KOPT-K1 (cell line): Measurements from ENCODE around the gene LACRT.
"Not testable (repeated sequence)": the region's sequence is repeated elsewhere in the genome, so short reads cannot be mapped to it uniquely, and the experiment has no call there.

Experiments used
- H3K27ac ChIP-seq: fragments of 200-600 bp; sonication (generic); 2 replicates; pipeline ENCODE4 v1.5.1; 2016; ENCODE audit warnings: antibody characterized with exemption, mild to moderate bottlenecking, low read depth, low read length; ENCODE audit not compliant: poor library complexity, severe bottlenecking
- H3K36me3 ChIP-seq: fragments of 200-600 bp; sonication (generic); 2 replicates; pipeline ENCODE4 v1.5.1; 2017; ENCODE audit warnings: antibody characterized with exemption, mild to moderate bottlenecking, low read length, moderate library complexity; ENCODE audit not compliant: insufficient read depth
- H3K9me3 ChIP-seq: fragments of 200-600 bp; sonication (generic); 2 replicates; pipeline ENCODE4 v1.5.1; 2017; ENCODE audit warnings: antibody characterized with exemption, low read length, mild to moderate bottlenecking; ENCODE audit not compliant: insufficient read depth, poor library complexity, severe bottlenecking

The LACRT gene

GRCh38 chr12:54634795-54635194 lies at the start of gene LACRT:
Gene LACRT (minus strand): TSS chr12:54634895. CDS start chr12:54634841, 54 bp downstream.
- Histone ChIP-seq H3K36me3 (no peaks in the 10 kb centered on the region), H3K9me3 (peaks cover 3% of the 10 kb centered on the region), H3K27ac (no peak within 1 kb of the TSS)

- Histone ChIP-seq H3K27ac (no peak overlapping the region), H3K36me3 (no peaks in the 10 kb centered on the region), H3K9me3 (peaks cover 4% of the 10 kb centered on the region)
Observed at GRCh38 chr12:54683398-54683797, 48.7 kb upstream of the LACRT start.

GRCh38 chr12:54682674-54683073 lies 48.0 kb upstream of the LACRT start:
- Histone ChIP-seq H3K36me3 (no peaks in the 10 kb centered on the region), H3K9me3 (peaks cover 4% of the 10 kb centered on the region), H3K27ac (no peak overlapping the region)

GRCh38 chr12:54680374-54680773 lies 45.7 kb upstream of the LACRT start:
- Histone ChIP-seq H3K9me3 (no peaks in the 10 kb centered on the region), H3K27ac (no peak overlapping the region), H3K36me3 (no peaks in the 10 kb centered on the region)

GRCh38 chr12:54678131-54678530 lies 43.4 kb upstream of the LACRT start:
- no peaks in the 10 kb centered on the region for H3K36me3 ChIP-seq
- no peaks in the 10 kb centered on the region for H3K9me3 ChIP-seq
- H3K27ac ChIP-seq: no peak overlapping the region

- Histone ChIP-seq H3K36me3 (no peaks in the 10 kb centered on the region), H3K9me3 (no peaks in the 10 kb centered on the region), H3K27ac (no peak overlapping the region)
Observed at GRCh38 chr12:54667945-54668344, 33.2 kb upstream of the LACRT start.

- Histone ChIP-seq H3K9me3 (no peaks in the 10 kb centered on the region), H3K36me3 (no peaks in the 10 kb centered on the region), H3K27ac (no peak overlapping the region)
Observed at GRCh38 chr12:54666008-54666407, 31.3 kb upstream of the LACRT start.

- not testable (repeated sequence) for H3K36me3 ChIP-seq, H3K9me3 ChIP-seq, H3K27ac ChIP-seq
Observed at GRCh38 chr12:54665022-54665635, 30.4 kb upstream of the LACRT start.

GRCh38 chr12:54663603-54664002 lies 28.9 kb upstream of the LACRT start:
- H3K36me3 ChIP-seq: no peaks in the 10 kb centered on the region
- H3K9me3 ChIP-seq: no peaks in the 10 kb centered on the region
- H3K27ac ChIP-seq: no peak overlapping the region

GRCh38 chr12:54662026-54662425 lies 27.3 kb upstream of the LACRT start:
- H3K36me3 ChIP-seq: no peaks in the 10 kb centered on the region
- no peak overlapping the region for H3K27ac ChIP-seq
- H3K9me3 ChIP-seq: no peaks in the 10 kb centered on the region

GRCh38 chr12:54661048-54661447 lies 26.4 kb upstream of the LACRT start:
- H3K36me3 ChIP-seq: no peaks in the 10 kb centered on the region
- H3K27ac ChIP-seq: no peak overlapping the region
- H3K9me3 ChIP-seq: no peaks in the 10 kb centered on the region

- Histone ChIP-seq H3K9me3 (no peaks in the 10 kb centered on the region), H3K36me3 (no peaks in the 10 kb centered on the region), H3K27ac (no peak overlapping the region)
Observed at GRCh38 chr12:54660320-54660962, 25.7 kb upstream of the LACRT start.

- H3K27ac ChIP-seq: no peak overlapping the region
- H3K9me3 ChIP-seq: no peaks in the 10 kb centered on the region
- H3K36me3 ChIP-seq: no peaks in the 10 kb centered on the region
Observed at GRCh38 chr12:54658306-54659264, 23.9 kb upstream of the LACRT start.

GRCh38 chr12:54657105-54657607 lies 22.5 kb upstream of the LACRT start:
- H3K27ac ChIP-seq: no peak overlapping the region
- no peaks in the 10 kb centered on the region for H3K36me3 ChIP-seq
- no peaks in the 10 kb centered on the region for H3K9me3 ChIP-seq

- no peaks in the 10 kb centered on the region for H3K9me3 ChIP-seq
- H3K27ac ChIP-seq: no peak overlapping the region
- H3K36me3 ChIP-seq: no peaks in the 10 kb centered on the region
Observed at GRCh38 chr12:54654926-54655325, 20.2 kb upstream of the LACRT start.
